ENCODE results near the gene DAD1. TPM values are rescaled to one million over a fixed set of nuclear protein-coding genes. Genes with fewer than 3 reads are reported as not detected.

Gene DAD1
- total and polyA plus RNA-seq, 2 experiments from 2014 or later: 327 to 463 TPM

DNA sequence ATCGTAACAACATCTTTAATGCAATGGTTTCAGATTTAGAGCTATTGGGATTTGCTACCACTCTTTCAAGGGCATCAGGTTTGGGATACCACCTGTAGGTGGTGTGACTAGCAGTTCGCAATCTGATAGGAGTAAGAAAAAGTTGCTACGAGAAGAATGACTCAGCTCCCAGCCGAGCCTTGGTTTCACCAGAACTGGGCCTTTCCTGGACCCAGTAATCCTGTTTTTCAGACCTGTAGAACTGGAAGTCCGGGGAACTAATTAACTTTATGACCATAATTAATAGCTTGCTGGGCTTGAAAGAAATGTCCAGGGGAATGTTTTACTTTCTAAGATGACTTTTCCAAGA, 9.8 kb upstream of the DAD1 start:
- Histone ChIP-seq H3K4me2 (peak overlapping the region; percentile 80), H3K79me2 (peaks cover 23% of the 10 kb centered on the region), H3K4me3 (peak overlapping the region; percentile 55), H3K9me3 (ENCODE audit: low read depth) (no peaks in the 10 kb centered on the region), H3K27ac (peak overlapping the region; percentile 98), H3K9me2 (replicated peaks; ENCODE audit: insufficient read depth) (no peaks in the 10 kb centered on the region), H4K20me1 (ENCODE audit: insufficient read depth, poor library complexity, severe bottlenecking) (no peaks in the 10 kb centered on the region), H3K4me1 (ENCODE audit: insufficient read depth) (peaks cover 13% of the 10 kb centered on the region), H2AFZ (peak overlapping the region; percentile 81), H3K36me3 (replicated peaks; ENCODE audit: insufficient read depth, low read depth) (no peaks in the 10 kb centered on the region), H3K27me3 (no peaks in the 10 kb centered on the region)
- TF ChIP-seq EZH2phosphoT487 (IDR thresholded peaks at IDR 0.05; ENCODE audit: low read depth, severe bottlenecking, unreplicated experiment) (no peak), CTCF (IDR thresholded peaks at IDR 0.05; ENCODE audit: poor library complexity) (peak; percentile 41), EZH2 (IDR thresholded peaks at IDR 0.05; ENCODE audit: borderline replicate concordance) (no peak)
- WGBS (ENCODE audit: low lambda C conversion rate, missing lambda C conversion rate): 6% methylated on average over 5 of the region's 5 CpGs
- peak; percentile 83 for DNase-seq (ENCODE audit: low spot score)

GRCh38 chr14:22598099-22598895, 9.3 kb upstream of the DAD1 start, which contains the start of gene ABHD4:
Gene ABHD4 (plus strand): TSS chr14:22598300. CDS start chr14:22598307, 7 bp downstream.
- Histone ChIP-seq H3K27ac (peak within 1 kb of the TSS; percentile 98), H3K4me1 (ENCODE audit: insufficient read depth) (peaks cover 13% of the 10 kb centered on the region), H3K4me3 (peak within 1 kb of the TSS; percentile 55), H3K36me3 (replicated peaks; ENCODE audit: insufficient read depth, low read depth) (no peaks in the 10 kb centered on the region), H3K79me2 (peaks cover 23% of the 10 kb centered on the region), H4K20me1 (ENCODE audit: insufficient read depth, poor library complexity, severe bottlenecking) (no peaks in the 10 kb centered on the region), H3K9me3 (ENCODE audit: low read depth) (no peaks in the 10 kb centered on the region), H3K9me2 (replicated peaks; ENCODE audit: insufficient read depth) (no peaks in the 10 kb centered on the region), H3K27me3 (no peaks in the 10 kb centered on the region), H3K4me2 (peak within 1 kb of the TSS; percentile 80), H2AFZ (peak within 1 kb of the TSS; percentile 81)
- peak; percentile 91 for DNase-seq (ENCODE audit: low spot score)
- WGBS (ENCODE audit: low lambda C conversion rate, missing lambda C conversion rate): 1% methylated on average over 48 of the region's 49 CpGs
- TF ChIP-seq EZH2 (IDR thresholded peaks at IDR 0.05; ENCODE audit: borderline replicate concordance) (no peak), EZH2phosphoT487 (IDR thresholded peaks at IDR 0.05; ENCODE audit: low read depth, severe bottlenecking, unreplicated experiment) (no peak), CTCF (IDR thresholded peaks at IDR 0.05; ENCODE audit: poor library complexity) (no peak)

DNA sequence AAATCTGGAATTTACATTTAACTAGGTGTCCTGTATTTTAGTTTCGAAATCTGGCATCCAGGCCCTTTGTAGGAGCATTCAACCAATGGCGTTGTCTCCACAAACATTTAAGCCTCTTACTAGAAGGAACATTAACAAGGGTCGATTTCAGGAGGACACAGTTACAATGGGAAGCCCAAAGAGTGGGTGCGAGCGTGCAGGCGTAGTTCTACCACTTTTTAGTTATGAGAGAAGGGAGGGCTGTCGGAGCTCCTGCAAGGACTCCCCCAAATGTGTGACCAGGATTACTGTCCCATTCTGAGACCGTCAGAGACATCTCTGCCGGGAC, 8.7 kb upstream of the DAD1 start:
- H3K4me2 ChIP-seq: peak overlapping the region; percentile 80
- peak overlapping the region; percentile 55 for H3K4me3 ChIP-seq
- no peak for TF ChIP-seq EZH2phosphoT487 (IDR thresholded peaks at IDR 0.05; ENCODE audit: low read depth, severe bottlenecking, unreplicated experiment)
- no peak for TF ChIP-seq EZH2 (IDR thresholded peaks at IDR 0.05; ENCODE audit: borderline replicate concordance)
- TF ChIP-seq CTCF (IDR thresholded peaks at IDR 0.05; ENCODE audit: poor library complexity): no peak
- no peaks in the 10 kb centered on the region for H3K27me3 ChIP-seq
- DNase-seq (ENCODE audit: low spot score): no peak
- no peaks in the 10 kb centered on the region for H3K9me3 ChIP-seq (ENCODE audit: low read depth)
- H3K27ac ChIP-seq: peak overlapping the region; percentile 98
- H3K4me1 ChIP-seq (ENCODE audit: insufficient read depth): peaks cover 13% of the 10 kb centered on the region
- no peaks in the 10 kb centered on the region for H4K20me1 ChIP-seq (ENCODE audit: insufficient read depth, poor library complexity, severe bottlenecking)
- no peaks in the 10 kb centered on the region for H3K9me2 ChIP-seq (replicated peaks; ENCODE audit: insufficient read depth)
- peaks cover 23% of the 10 kb centered on the region for H3K79me2 ChIP-seq
- peak overlapping the region; percentile 81 for H2AFZ ChIP-seq
- WGBS (ENCODE audit: low lambda C conversion rate, missing lambda C conversion rate): 22% methylated on average over 9 of the region's 9 CpGs
- H3K36me3 ChIP-seq (replicated peaks; ENCODE audit: insufficient read depth, low read depth): no peaks in the 10 kb centered on the region
